HCT116 (cell line): ENCODE measurements around the gene TF. TPM values are rescaled to one million over a fixed set of nuclear protein-coding genes. Genes with fewer than 3 reads are reported as not detected.

Source experiments
- ATAC-seq: fragments of 200-7000 bp; cut with Tn5 transposase; 2 replicates; pipeline ENCODE4 v1.9.1; 2020; ENCODE audit warnings: mild to moderate bottlenecking, moderate library complexity
- BruUV-seq: library from RNA; stranded (reverse); fragments of 400-500 nt; replicated peaks from 2 replicates; lab custom pipeline; 2021; lab: Mats Ljungman, UMichigan
- CTCF ChIA-PET: fragments of 300-600 bp; sonication (Branson Sonifier 250); formaldehyde crosslinking; loops from one replicate; lab custom pipeline; 2021; ENCODE audit warnings: antibody characterized with exemption; lab: Charles Lee
- POLR2A ChIA-PET: fragments of 300-600, 350-600 bp; sonication (Branson Sonifier 250); formaldehyde crosslinking; loops from one replicate; lab custom pipeline; 2021; ENCODE audit warnings: antibody characterized with exemption; lab: Charles Lee
- RAD21 ChIA-PET, 2 experiments: fragments of 300-600 bp; sonication (Branson Sonifier 250); formaldehyde crosslinking; loops; one replicate each; lab custom pipeline; 2023; ENCODE audit warnings: low total read pairs in 2 of 2; ENCODE audit not compliant: uncharacterized antibody in 2 of 2, unreplicated experiment in 2 of 2, low non-redundant PET in 1 of 2; lab: Charles Lee
- DNase-seq: peaks from one replicate; pipeline ENCODE4 v3.0.0-alpha.2; 2010; ENCODE audit warnings: low read depth, low spot score
- H2AFZ ChIP-seq: fragments of 200-600 bp; shearing (Covaris generic), sonication (generic); 2 replicates; pipeline ENCODE4 v1.6.1; 2017; ENCODE audit warnings: low read depth, mixed run types, mixed read lengths, antibody characterized with exemption, low read length; ENCODE audit not compliant: poor library complexity, severe bottlenecking
- H3K27ac ChIP-seq: 2 replicates; pipeline ENCODE4 v1.5.1; 2012; ENCODE audit warnings: low read depth, low read length
- H3K27me3 ChIP-seq: fragments of 200-600 bp; sonication (generic); 2 replicates; pipeline ENCODE4 v1.6.1; 2016; ENCODE audit warnings: mixed run types, low read length, mixed read lengths; ENCODE audit not compliant: insufficient read depth
- H3K36me3 ChIP-seq, 2 experiments: fragments of 200-500 bp in 1 of 2; fragments of 200-600 bp in 1 of 2; sonication (Bioruptor generic) in 1 of 2; sonication (generic) in 1 of 2; 2 replicates each; pipeline versions ENCODE4 v1.5.1 to v1.6.1; 2014 to 2016; ENCODE audit warnings: low read length in 2 of 2, inconsistent platforms in 1 of 2, mixed read lengths in 1 of 2, mixed run types in 1 of 2; ENCODE audit not compliant: insufficient read depth in 2 of 2, control insufficient read depth in 1 of 2
- H3K4me1 ChIP-seq, 2 experiments: fragments of 200-600 bp in 1 of 2; sonication (generic) in 1 of 2; 2 replicates each; pipeline versions ENCODE4 v1.5.1 to v1.6.1; 2012 to 2017; ENCODE audit warnings: low read length in 2 of 2, inconsistent platforms in 1 of 2, mild to moderate bottlenecking in 1 of 2, mixed read lengths in 1 of 2, mixed run types in 1 of 2, moderate library complexity in 1 of 2; ENCODE audit not compliant: insufficient read depth in 2 of 2, control insufficient read depth in 1 of 2
- H3K4me2 ChIP-seq: fragments of 200-600 bp; sonication (generic); 2 replicates; pipeline ENCODE4 v1.6.1; 2017; ENCODE audit warnings: mixed run types, low read length, mixed read lengths
- H3K4me3 ChIP-seq, 2 experiments: fragments of 200-600 bp in 1 of 2; sonication (generic) in 1 of 2; replicated peaks in 1 of 2; 2 replicates each; pipeline ENCODE4 v1.5.1; 2011 to 2016; ENCODE audit warnings: low read length in 2 of 2, control low read depth in 1 of 2, low read depth in 1 of 2, mild to moderate bottlenecking in 1 of 2, mixed read lengths in 1 of 2, mixed run types in 1 of 2
- H3K79me2 ChIP-seq: fragments of 200-600 bp; sonication (generic); 2 replicates; pipeline ENCODE4 v1.6.1; 2017; ENCODE audit warnings: mild to moderate bottlenecking, mixed run types, low read length, moderate library complexity, mixed read lengths; ENCODE audit not compliant: insufficient read depth
- H3K9ac ChIP-seq: fragments of 200-600 bp; sonication (generic); 2 replicates; pipeline ENCODE4 v1.6.1; 2016; ENCODE audit warnings: low read length, mixed read lengths
- H3K9me2 ChIP-seq: fragments of 200-600 bp; sonication (generic), shearing (Covaris generic); 2 replicates; pipeline ENCODE4 v1.6.1; 2017; ENCODE audit warnings: mixed run types, mild to moderate bottlenecking, moderate library complexity; ENCODE audit not compliant: insufficient read depth
- H3K9me3 ChIP-seq, 2 experiments: fragments of 200-500 bp in 1 of 2; fragments of 200-600 bp in 1 of 2; sonication (Bioruptor generic) in 1 of 2; sonication (generic) in 1 of 2; 2 replicates each; pipeline ENCODE4 v1.6.1; 2014 to 2017; ENCODE audit warnings: low read length in 2 of 2, mixed read lengths in 2 of 2, inconsistent platforms in 1 of 2, low read depth in 1 of 2, mild to moderate bottlenecking in 1 of 2, mixed run types in 1 of 2, moderate library complexity in 1 of 2; ENCODE audit not compliant: control insufficient read depth in 1 of 2, insufficient read depth in 1 of 2
- H4K20me1 ChIP-seq: fragments of 200-600 bp; sonication (generic), shearing (Covaris generic); 2 replicates; pipeline ENCODE4 v1.6.1; 2017; ENCODE audit warnings: mixed run types, mild to moderate bottlenecking, moderate library complexity; ENCODE audit not compliant: insufficient read depth
- CBX3 ChIP-seq: IDR thresholded peaks from 2 replicates; pipeline ENCODE4 v1.6.1; 2012; ENCODE audit warnings: low read depth
- CEBPB ChIP-seq: IDR thresholded peaks from 2 replicates; pipeline ENCODE4 v1.6.1; 2012; ENCODE audit warnings: low read depth
- EGR1 ChIP-seq: IDR thresholded peaks from 2 replicates; pipeline ENCODE4 v1.6.1; 2012; ENCODE audit warnings: low read depth
- ELF1 ChIP-seq: IDR thresholded peaks from 2 replicates; pipeline ENCODE4 v1.6.1; 2012; ENCODE audit warnings: low read depth, borderline replicate concordance
- EZH2 ChIP-seq: fragments of 200-600 bp; sonication (generic); IDR thresholded peaks from 2 replicates; pipeline ENCODE4 v1.6.1; 2017; ENCODE audit warnings: antibody characterized with exemption, mixed run types
- FOSL1 ChIP-seq: IDR thresholded peaks from 2 replicates; pipeline ENCODE4 v1.6.1; 2012; ENCODE audit warnings: low read depth
- JUND ChIP-seq: IDR thresholded peaks from 2 replicates; pipeline ENCODE4 v1.6.1; 2012
- MAX ChIP-seq: IDR thresholded peaks from 2 replicates; pipeline ENCODE4 v1.6.1; 2012
- POLR2AphosphoS5 ChIP-seq: IDR thresholded peaks from 2 replicates; pipeline ENCODE4 v1.6.1; 2011; ENCODE audit warnings: mild to moderate bottlenecking, low read depth, low read length, moderate library complexity
- REST ChIP-seq: IDR thresholded peaks from 2 replicates; pipeline ENCODE4 v1.6.1; 2012; ENCODE audit warnings: low read depth
- SIN3A ChIP-seq: IDR thresholded peaks from 2 replicates; pipeline ENCODE4 v1.6.1; 2012; ENCODE audit warnings: low read depth
- TCF7L2 ChIP-seq: IDR thresholded peaks from 2 replicates; pipeline ENCODE4 v1.7.0; 2011; ENCODE audit warnings: borderline replicate concordance, inconsistent platforms; ENCODE audit not compliant: insufficient read depth, insufficient read length; ENCODE audit errors: extremely low read depth
- ZFX ChIP-seq: fragments of 450-650 bp; IDR thresholded peaks from 2 replicates; pipeline ENCODE4 v1.6.1; 2017
- ZNF274 ChIP-seq: fragments of 200-500 bp; sonication (Bioruptor generic); IDR thresholded peaks from 2 replicates; pipeline ENCODE4 v1.6.1; 2014; ENCODE audit warnings: mild to moderate bottlenecking, low read depth, low read length, inconsistent platforms
- intact Hi-C: fragments of 100-400 bp; cut with micrococcal nuclease; formaldehyde crosslinking; loops from 2 replicates; pipeline ENCODE4 v1.10.0; 2022
- total RNA-seq: library from RNA; stranded (reverse); gene quantifications from one replicate; pipeline ENCODE4 v1.2.1, GENCODE V29; 2021; ENCODE audit not compliant: unreplicated experiment

The TF gene
- total RNA-seq, 1 experiment from 2014 or later: 10.4 TPM

GRCh38 chr3:133733226-133733625 lies 13.0 kb upstream of the TF start:
- no peaks in the 10 kb centered on the region for H3K36me3 ChIP-seq
- no TSS peak for BruUV-seq
- H3K4me1 ChIP-seq: no peaks in the 10 kb centered on the region
- intact Hi-C loops: no loop called here
- no peak for DNase-seq
- H3K27ac ChIP-seq: no peak overlapping the region
- H4K20me1 ChIP-seq: no peaks in the 10 kb centered on the region
- no peak overlapping the region for H3K9ac ChIP-seq
- RAD21 ChIA-PET: no interaction called here
- peaks cover 0 to 3% of the 10 kb centered on the region in 2 experiments; a peak in 1 of 4 replicates for H3K9me3 ChIP-seq
- no peaks in the 10 kb centered on the region for H3K27me3 ChIP-seq
- H3K4me3 ChIP-seq: no peak overlapping the region
- POLR2A ChIA-PET: no interaction called here
- CTCF ChIA-PET: no interaction called here
- H3K4me2 ChIP-seq: no peak overlapping the region
- no peak overlapping the region for H2AFZ ChIP-seq
- H3K79me2 ChIP-seq: no peaks in the 10 kb centered on the region
- ATAC-seq: no peak
- H3K9me2 ChIP-seq: no peaks in the 10 kb centered on the region
- TF ChIP-seq POLR2AphosphoS5: no peak
- no peak for TF ChIP-seq CBX3
- TF ChIP-seq SIN3A: no peak
- no peak for TF ChIP-seq ZNF274
- no peak for TF ChIP-seq EGR1
- no peak for TF ChIP-seq CEBPB
- no peak for TF ChIP-seq ELF1
- no peak for TF ChIP-seq MAX
- TF ChIP-seq ZFX: no peak
- no peak for TF ChIP-seq FOSL1
- no peak for TF ChIP-seq JUND
- no peak for TF ChIP-seq TCF7L2
- TF ChIP-seq REST: no peak
- no peak for TF ChIP-seq EZH2
